Uterus (tissue), 4 donors: ENCODE data around the gene NEURL3. TPM values are rescaled to one million over a fixed set of nuclear protein-coding genes. Genes with fewer than 3 reads are reported as not detected.

Experiments
- DNase-seq, 2 donors: peaks; one replicate each; pipeline ENCODE4 v3.0.0-alpha.2; 2019 to 2020
- H3K27ac ChIP-seq, 2 donors: fragments of 200-600 bp; sonication (generic); 1 replicate in 1 of 2; 2 replicates in 1 of 2; pipeline ENCODE4 v1.5.1; 2016 to 2018
- H3K27me3 ChIP-seq, 2 donors: fragments of 200-600 bp; sonication (generic); one replicate each; pipeline ENCODE4 v1.5.1; 2018 to 2019; ENCODE audit warnings: control low read depth in 1 of 2
- H3K36me3 ChIP-seq, 2 donors: fragments of 200-600 bp; sonication (generic); one replicate each; pipeline ENCODE4 v1.5.1; 2019; ENCODE audit warnings: control low read depth in 1 of 2
- H3K4me1 ChIP-seq, 2 donors: fragments of 200-600 bp; sonication (generic); one replicate each; pipeline ENCODE4 v1.5.1; 2018 to 2019; ENCODE audit warnings: control low read depth in 1 of 2
- H3K4me3 ChIP-seq, 2 donors: fragments of 200-600 bp; sonication (generic); 1 replicate in 1 of 2; 2 replicates in 1 of 2; pipeline ENCODE4 v1.5.1; 2018 to 2019; ENCODE audit warnings: mild to moderate bottlenecking in 1 of 2
- H3K9me3 ChIP-seq, 2 donors: fragments of 200-600 bp; sonication (generic); one replicate each; pipeline ENCODE4 v1.5.1; 2019; ENCODE audit warnings: control low read depth in 1 of 2
- POLR2A ChIP-seq, 2 donors: fragments of 450-650 bp; IDR thresholded peaks; one replicate each; pipeline ENCODE4 v1.6.1; 2016; ENCODE audit warnings: antibody characterized with exemption in 2 of 2, mild to moderate bottlenecking in 1 of 2, moderate library complexity in 1 of 2
- intact Hi-C: fragments of 100-400 bp; cut with DNase I; formaldehyde crosslinking; loops from one replicate; pipeline ENCODE4 v1.15.1; 2023; ENCODE audit warnings: low total_unique reads
- total RNA-seq, 4 donors: library from RNA; depleted of rRNA in 3 of 4; stranded (reverse); fragments of >200 nt in 3 of 4; gene quantifications; one replicate each; pipeline versions ENCODE4 v1.1.0 to v1.2.4, GENCODE V29; 2014 to 2023
- TF ChIP-seq, protein P1 (sequence below), 4 experiments: fragments of 200-600 bp in 2 of 4; fragments of 450-650 bp in 2 of 4; sonication (generic) in 2 of 4; IDR thresholded peaks; one replicate each; pipeline ENCODE4 v1.5.1; 2016 to 2019; ENCODE audit warnings: antibody characterized with exemption in 4 of 4, mild to moderate bottlenecking in 2 of 4, moderate library complexity in 1 of 4
- donor health status: DM: yes; HTN: yes; CAD: no.

Gene NEURL3
- total RNA-seq, 4 donors from 2014 or later = not detected

DNA sequence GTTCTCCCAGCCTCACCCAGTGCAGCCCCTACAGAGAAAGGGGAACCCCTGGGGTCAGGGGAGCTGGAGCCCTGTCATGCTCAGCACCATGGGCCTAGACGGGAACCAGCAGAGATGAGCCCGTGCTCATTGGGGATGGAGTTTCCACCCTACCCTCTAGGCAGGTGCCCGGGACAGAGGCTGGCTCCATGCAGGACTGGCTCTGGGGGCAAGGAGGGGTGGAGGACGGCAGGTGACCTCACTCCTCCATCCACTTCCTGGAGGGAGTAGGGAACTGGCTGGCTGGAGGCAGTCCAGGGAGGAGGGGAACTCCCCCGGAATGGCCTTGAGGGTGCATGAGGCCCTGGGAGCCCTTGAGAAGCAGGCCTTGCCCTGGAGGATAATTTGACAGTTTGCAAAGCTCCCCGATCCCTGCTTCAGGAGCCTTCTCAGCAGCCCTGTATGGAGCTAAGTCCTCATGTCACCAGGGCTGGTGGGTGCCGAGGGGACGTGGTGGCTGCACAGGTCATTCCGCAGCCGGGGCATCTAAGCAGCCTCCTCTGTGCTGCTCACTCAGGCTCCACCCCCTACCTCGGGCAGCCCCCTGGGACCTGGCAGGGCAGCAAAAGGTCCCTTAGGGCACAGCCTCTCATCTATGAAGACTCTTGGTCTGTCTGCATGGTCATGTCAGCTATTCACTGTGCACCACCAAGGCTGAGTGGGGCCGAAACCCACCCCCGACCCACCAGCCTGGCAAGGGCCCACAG is 2.1 kb downstream of the NEURL3 start:
- DNase-seq = no peak
- no peaks in the 10 kb centered on the region for H3K4me1 ChIP-seq
- TF ChIP-seq, protein P1, sequence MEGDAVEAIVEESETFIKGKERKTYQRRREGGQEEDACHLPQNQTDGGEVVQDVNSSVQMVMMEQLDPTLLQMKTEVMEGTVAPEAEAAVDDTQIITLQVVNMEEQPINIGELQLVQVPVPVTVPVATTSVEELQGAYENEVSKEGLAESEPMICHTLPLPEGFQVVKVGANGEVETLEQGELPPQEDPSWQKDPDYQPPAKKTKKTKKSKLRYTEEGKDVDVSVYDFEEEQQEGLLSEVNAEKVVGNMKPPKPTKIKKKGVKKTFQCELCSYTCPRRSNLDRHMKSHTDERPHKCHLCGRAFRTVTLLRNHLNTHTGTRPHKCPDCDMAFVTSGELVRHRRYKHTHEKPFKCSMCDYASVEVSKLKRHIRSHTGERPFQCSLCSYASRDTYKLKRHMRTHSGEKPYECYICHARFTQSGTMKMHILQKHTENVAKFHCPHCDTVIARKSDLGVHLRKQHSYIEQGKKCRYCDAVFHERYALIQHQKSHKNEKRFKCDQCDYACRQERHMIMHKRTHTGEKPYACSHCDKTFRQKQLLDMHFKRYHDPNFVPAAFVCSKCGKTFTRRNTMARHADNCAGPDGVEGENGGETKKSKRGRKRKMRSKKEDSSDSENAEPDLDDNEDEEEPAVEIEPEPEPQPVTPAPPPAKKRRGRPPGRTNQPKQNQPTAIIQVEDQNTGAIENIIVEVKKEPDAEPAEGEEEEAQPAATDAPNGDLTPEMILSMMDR (IDR thresholded peaks at IDR 0.05) = no peak
- no peak for TF ChIP-seq POLR2A (IDR thresholded peaks at IDR 0.05)
- intact Hi-C loops = no loop called here
- no peaks in the 10 kb centered on the region for H3K27me3 ChIP-seq
- H3K9me3 ChIP-seq = no peaks in the 10 kb centered on the region
- H3K4me3 ChIP-seq = no peak overlapping the region
- H3K27ac ChIP-seq = no peak overlapping the region
- H3K36me3 ChIP-seq = no peaks in the 10 kb centered on the region

DNA sequence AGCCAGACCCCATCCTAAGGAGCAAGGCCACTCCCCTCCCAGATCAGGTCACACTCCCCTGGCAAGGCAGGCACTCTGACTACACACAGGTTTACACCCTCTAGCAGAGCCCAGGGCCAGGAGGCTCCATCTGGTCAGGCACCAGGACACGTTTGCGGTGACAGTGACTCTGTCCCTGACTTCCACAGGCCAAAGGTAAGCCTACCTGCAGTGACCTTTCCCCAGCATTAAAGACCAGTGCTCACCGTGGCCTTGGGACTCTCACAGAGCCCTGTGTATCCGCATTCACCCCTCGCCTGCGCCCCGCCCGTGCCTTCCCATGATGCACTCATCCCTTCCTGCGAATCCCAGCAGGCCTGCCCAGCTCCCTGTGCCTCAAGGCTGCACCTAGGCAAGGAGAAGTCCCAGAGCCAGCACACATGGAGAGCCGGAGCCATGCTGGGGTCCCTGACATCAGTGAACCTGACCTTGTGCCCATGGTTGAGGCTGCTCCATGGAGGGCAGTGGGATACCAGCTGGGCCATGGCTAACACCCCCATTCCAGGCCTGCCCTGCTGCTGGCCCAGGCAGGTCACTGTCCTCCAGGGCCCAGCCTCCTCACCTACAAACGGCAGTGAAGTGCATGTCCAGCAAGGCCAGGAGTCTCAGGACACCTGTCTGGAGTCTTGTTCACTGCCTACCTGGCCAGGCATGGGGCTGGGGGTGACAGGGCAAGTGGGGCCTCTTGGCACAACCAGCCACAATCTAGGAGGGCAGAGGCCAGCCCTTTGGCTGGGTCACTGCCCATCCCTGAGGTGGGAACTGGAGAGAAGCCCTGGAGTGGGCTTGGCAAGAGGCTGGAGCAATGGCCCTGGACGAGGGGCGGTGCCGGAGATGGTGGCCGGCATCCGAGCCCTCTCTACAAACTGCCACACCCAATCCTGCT is 3.0 kb downstream of the NEURL3 start:
- Histone ChIP-seq H3K27me3 (no peaks in the 10 kb centered on the region), H3K36me3 (no peaks in the 10 kb centered on the region), H3K9me3 (no peaks in the 10 kb centered on the region), H3K27ac (no peak overlapping the region), H3K4me1 (no peaks in the 10 kb centered on the region), H3K4me3 (no peak overlapping the region)
- intact Hi-C loops = no loop called here
- no peak for TF ChIP-seq POLR2A (IDR thresholded peaks at IDR 0.05)
- TF ChIP-seq, protein P1 (IDR thresholded peaks at IDR 0.05) = no peak
- no peak for DNase-seq

DNA sequence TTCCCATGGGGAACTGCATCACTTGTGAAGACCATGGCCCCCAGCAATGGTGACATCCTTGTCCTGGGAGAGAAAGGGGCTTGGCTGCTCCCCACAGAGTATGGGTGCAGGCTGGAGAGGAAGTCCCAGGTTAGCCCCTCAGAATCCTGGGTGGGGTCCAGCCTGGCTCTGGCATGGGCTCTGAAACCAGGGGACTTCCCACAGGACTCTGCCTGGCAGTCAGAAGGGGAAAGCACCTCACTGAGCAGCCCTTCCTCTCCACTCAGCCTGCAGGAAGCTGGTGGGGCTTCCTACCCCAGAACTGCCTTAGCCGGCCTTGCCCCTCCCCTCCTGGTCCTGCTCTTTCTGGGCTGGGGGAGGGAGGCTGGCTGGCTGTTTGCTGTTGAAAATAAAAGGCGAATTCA is 3.7 kb downstream of the NEURL3 start:
- TF ChIP-seq POLR2A (IDR thresholded peaks at IDR 0.05) = no peak
- TF ChIP-seq, protein P1 (IDR thresholded peaks at IDR 0.05) = no peak
- DNase-seq = no peak
- intact Hi-C loops = no loop called here

DNA sequence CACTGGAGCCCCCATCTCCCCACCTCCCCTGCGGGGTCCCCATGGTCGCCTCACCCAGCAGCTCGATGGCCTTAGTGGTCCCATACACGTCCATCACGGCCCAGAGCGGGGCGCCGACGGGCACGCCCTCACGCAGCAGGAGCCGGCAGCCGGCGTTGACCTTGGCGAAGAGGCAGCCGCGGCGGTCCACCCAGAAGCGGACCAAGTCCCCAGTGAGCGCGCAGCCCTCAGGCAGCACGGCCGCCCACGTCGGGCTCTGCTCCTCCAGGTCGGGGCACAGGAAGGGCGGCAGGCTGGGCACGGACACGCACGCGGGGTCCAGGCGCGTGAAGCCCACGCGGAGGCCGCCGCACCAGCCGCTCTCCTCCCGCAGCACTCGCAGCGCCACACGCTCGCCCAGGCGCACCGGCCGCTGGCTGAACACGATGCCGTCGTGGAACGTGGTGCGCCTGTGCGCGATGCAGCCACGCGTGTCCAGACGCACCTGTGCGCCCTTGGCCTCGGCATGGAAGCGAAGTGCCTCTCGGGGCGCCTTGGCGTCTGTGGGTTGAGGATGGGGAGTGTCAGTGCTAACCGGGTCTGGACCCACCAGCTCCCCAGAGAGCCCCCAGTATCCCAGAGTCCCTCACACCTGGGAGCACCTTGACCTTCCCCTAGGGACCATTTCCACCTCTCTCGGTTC is 4.6 kb downstream of the NEURL3 start:
- Histone ChIP-seq H3K4me1 (no peaks in the 10 kb centered on the region), H3K36me3 (no peaks in the 10 kb centered on the region), H3K9me3 (no peaks in the 10 kb centered on the region), H3K27me3 (no peaks in the 10 kb centered on the region), H3K27ac (no peak overlapping the region), H3K4me3 (no peak overlapping the region)
- DNase-seq = no peak
- intact Hi-C loops = no loop called here
- TF ChIP-seq, protein P1 (IDR thresholded peaks at IDR 0.05) = no peak
- TF ChIP-seq POLR2A (IDR thresholded peaks at IDR 0.05) = no peak

More for the DNA sequence above, 3.7 kb downstream of the NEURL3 start:
- H3K4me1 ChIP-seq = no peaks in the 10 kb centered on the region
- H3K27ac ChIP-seq = no peak overlapping the region
- H3K36me3 ChIP-seq = no peaks in the 10 kb centered on the region
- no peaks in the 10 kb centered on the region for H3K27me3 ChIP-seq
- no peak overlapping the region for H3K4me3 ChIP-seq
- no peaks in the 10 kb centered on the region for H3K9me3 ChIP-seq
